GF-D8 (cell line): ENCODE measurements around the gene THSD7B.
"Not testable (repeated sequence)": the region's sequence is repeated elsewhere in the genome, so short reads cannot be mapped to it uniquely, and the experiment has no call there.

Experiments
- DNase-seq: peaks from one replicate; lab custom pipeline; 2025; lab: John Stamatoyannopoulos, UW

THSD7B gene

DNA sequence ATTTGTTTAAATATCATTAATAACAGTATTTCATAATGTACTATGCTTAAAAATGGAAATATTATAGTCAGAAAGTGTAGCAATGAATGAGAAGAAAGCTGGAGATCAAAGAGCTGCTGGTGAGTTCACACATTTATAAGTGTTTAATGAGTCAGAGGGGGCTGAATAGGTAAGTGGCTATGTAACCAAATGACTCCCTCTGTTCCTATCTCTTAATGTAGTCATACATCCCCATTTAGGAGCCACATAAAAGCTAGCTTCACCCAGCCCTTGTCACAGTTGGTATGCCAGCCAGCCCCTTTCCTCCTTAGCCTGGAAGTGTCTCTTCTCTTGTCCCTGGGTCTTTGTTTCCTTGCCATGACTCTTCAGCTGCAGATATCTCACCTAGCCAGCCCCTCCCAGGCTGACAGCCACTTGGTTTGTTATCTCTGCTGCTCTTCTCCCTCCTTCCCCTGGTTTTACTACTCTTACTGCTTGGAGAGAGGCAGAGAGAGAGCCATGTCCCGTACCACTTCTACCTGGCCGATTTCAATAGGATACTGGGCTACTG is 760.4 kb downstream of the THSD7B start:
- no peak for DNase-seq

- no peak for DNase-seq
Observed at GRCh38 chr2:137535897-137536296, 770.6 kb downstream of the THSD7B start.

- no peak for DNase-seq
Observed at GRCh38 chr2:137539336-137539735, 774.0 kb downstream of the THSD7B start.

DNA sequence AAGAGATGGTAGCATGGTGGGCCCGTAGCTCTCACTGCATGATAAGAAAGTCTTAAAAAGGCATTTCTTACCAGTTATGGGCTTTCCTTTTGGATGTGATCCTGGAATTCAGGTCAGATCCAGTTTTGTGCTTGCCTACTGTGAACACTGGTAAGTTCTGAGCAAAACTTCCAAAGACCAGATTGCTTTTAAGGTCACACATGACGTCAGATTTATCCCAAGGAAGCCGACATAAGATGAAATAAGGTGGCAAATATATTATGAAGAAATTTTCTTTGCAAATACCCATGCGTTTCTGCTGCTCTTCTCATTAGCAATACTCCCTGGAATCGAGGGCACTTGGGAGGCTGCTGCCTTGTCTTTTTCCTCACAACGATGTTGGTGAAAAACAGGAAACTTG is 782.5 kb downstream of the THSD7B start:
- DNase-seq: no peak

GRCh38 chr2:137566387-137566786 is 801.0 kb downstream of the THSD7B start:
- no peak for DNase-seq

- DNase-seq: no peak
Observed at GRCh38 chr2:137570484-137570883, 805.1 kb downstream of the THSD7B start.

- not testable (repeated sequence) for DNase-seq
Observed at GRCh38 chr2:137587834-137588233, 822.5 kb downstream of the THSD7B start.

DNA sequence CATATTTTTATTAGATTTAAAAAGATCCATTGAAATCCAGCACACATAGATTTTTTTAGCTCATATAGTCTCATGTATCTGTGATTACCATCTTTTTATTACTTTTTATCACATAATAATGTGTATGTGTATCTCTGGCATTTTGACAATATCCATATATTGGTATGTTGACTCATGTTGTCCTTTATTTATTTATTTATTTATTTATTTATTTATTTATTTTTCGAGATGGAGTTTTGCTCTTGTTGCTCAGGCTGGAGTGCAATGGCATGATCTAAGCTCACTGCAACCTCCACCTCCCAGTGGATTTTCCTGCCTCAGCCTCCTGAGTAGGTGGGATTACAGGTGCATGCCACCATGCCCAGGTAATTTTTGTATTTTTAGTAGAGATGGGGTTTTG is 823.2 kb downstream of the THSD7B start:
- not testable (repeated sequence) for DNase-seq

DNA sequence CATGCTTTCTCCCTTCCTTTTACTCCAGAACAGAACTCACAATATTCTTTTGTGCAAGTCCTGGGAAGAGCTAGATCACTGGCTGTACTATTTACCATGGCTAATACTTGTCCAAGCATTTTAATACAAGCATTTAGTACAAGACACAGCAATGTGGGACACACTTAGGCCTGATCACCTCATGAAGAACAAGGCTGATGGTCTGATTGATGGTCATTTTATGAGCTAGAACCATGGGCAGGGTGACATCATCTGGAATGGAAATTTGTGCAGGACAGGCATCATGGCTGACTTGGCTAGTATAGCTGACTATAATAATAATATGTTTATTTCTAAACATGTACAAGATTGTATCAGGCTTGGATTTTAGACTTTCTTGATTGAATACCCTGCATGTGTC is 824.8 kb downstream of the THSD7B start:
- no peak for DNase-seq

GRCh38 chr2:137607722-137608318 is 842.5 kb downstream of the THSD7B start:
- no peak for DNase-seq

DNA sequence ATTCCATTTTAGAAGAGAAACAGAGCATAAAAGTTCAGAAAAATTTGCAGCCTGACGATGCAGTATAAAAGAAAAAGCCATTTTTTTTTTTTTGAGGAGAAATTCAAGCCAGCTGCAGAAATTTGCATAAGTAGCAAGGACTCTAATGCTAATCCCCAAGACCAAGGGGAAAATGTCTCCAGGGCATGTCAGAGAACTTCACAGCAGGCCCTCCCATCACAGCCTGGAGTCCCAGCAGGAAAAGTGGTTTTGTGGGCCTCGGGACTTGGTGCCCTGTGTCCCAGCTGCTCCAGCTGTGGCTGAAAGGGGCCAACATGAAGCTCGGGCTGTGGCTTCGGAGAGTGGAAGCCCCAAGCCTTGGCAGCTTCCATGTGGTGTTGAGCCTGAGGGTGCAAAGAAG is 873.6 kb downstream of the THSD7B start:
- no peak for DNase-seq

DNA sequence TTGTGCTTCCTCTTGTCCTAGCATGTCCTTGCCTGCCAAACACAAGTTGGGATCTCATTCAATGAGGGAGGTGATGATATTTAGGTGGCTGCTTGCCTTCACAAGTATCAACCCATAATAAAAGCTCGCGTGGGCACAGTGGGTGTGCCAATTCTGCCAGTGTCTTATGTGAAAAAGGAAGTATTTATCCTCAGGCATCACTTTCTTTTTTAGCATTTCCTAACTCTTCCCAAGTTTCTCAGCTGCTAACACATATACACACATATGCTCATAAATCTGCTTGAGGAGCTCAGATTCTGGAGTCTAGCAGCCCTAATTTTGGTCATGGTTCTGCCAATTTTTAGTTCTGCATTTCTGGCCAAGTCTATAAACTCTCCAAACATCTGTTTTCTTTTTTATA is 879.4 kb downstream of the THSD7B start:
- no peak for DNase-seq

- no peak for DNase-seq
Observed at GRCh38 chr2:137654046-137654445, 888.7 kb downstream of the THSD7B start.

GRCh38 chr2:137655814-137656213 is 890.5 kb downstream of the THSD7B start:
- DNase-seq: no peak

GRCh38 chr2:137658433-137658832 is 893.1 kb downstream of the THSD7B start:
- DNase-seq: no peak

DNA sequence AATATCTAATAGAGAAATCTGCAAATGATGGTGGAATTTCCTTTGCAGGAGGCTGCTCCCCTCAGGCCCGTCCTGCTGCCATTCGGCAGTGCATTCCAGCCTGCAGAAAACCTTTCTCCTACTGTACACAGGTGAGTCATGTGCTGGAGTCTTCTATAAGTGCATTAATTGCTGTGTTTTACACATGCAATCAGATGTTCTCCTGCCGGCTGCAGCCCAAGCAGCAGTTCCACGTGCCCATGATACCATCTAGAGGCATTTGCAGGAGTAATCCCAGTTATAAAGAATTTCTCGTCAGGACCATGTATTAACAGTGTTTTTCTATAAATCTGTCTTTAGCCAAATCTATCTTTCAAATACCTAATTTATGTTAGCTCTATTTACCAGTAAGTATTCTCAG is 894.3 kb downstream of the THSD7B start:
- DNase-seq: no peak

GRCh38 chr2:137670111-137670510 is 904.8 kb downstream of the THSD7B start:
- no peak for DNase-seq

DNA sequence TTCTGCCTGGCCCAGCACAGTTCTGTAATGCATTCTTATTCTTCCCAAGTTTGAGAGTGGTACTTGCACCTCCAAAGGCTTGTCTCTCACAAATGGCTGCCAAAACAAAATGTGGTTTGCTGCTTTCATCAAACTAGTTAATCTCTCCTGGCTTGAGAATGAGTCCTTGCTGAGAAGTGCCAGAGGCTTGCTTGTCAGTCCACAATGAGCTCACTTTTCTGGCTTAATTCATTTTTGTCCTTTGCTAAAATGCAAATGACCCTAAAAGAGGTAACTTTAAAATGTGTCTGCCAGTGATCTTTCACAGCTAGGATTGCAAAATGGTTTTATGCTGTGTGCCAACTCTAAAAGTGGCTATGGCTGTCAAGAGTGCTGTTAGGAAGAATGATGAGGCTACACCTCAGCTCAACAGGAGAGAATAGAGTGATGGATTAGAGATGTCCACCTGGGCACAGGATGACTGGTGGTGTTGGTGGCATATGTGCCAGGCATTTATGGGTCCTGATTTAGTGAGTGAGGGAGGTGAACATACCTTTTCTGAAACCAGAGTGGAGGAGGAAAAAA is 907.7 kb downstream of the THSD7B start:
- DNase-seq: no peak

GRCh38 chr2:137674991-137675390 is 909.6 kb downstream of the THSD7B start:
- no peak for DNase-seq

DNA sequence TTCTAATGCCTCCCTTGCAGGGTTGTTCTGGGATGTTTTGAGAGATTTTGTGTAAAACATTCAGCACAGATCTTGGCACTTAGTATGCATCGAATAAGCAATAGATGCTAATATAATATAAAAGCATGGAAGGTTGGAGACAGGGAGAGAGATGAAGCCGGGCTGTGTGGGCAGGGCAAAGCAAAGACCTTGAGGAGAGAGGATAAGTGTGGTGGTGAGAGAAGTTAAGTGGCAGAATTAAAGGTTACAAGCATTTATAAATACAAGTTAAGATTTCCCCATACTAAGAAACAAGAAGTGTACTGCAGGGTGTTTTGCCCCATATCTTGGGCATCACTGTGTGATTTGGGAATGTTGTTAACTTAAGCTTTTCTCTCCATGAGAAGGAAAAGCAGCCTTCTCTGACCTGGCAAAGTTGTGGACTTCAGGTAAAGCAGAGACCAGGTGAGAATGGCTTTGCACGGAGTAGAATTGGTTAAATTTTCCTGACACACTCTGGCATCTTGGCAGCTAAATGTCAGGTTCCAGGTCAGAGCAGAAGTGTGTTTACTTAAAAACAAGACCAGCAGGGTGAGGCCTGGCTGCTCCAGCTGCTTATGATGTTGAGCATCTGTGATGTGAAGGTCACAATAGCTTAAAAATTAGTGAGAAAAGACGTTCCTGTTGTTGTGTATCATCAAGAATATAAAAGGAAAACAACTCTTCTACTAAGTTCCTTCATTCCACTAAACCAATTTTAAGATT is 910.4 kb downstream of the THSD7B start:
- no peak for DNase-seq

DNA sequence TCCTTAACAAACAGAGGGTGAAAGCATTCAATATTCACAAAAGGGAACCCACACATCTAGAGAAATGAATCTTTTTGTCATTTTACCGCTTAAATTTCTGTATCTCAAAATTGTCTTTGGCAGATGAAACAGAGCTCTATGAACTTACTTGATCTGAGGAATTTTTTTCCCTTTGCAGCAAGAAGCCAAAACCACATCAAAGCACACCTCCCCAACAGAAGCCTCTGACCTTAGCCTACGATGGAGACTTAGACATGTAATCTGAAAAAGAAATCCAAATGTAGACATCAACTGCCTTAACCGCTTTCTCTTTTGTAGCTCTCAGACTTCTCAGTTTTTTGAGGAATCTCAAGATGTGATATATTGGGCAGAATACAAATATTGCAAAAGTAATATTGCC is 911.0 kb downstream of the THSD7B start:
- no peak for DNase-seq

DNA sequence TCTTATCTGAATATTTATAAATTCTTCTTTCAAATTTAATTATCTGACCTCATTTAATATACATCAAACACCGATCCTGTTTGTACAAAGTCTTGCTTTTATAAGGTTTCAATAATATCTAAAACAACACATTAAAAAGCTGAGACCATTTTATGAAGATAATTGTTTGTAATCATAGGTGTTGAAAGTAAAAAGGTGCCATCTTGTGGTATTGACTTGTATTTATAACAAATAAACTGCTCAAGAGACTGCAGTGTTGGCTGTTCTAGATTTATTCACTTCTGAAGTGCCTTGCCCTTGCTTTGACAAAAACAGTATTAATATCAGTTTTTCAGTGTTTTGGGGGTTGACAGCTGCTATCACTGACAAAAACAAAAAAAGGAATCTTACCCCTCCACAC is 912.1 kb downstream of the THSD7B start:
- DNase-seq: no peak

DNA sequence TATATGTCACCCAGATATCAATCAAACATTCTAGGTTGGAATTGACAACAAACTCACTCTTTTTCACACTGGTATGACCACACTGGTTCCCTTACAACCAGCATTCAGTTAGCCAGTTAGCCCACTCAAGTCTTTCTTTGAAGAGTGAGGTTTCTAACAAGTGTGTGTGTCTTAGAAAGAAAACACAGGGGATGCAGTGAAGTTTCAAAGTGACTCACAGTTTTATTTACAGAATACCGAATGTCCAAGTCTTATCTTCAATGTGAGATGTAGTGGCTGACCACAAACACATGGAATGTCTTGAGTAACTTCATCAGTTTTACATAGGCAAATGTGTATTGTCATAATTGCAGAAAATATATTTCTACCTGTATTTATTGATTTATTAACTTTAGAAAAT is 924.2 kb downstream of the THSD7B start:
- DNase-seq: no peak
